Endothelial cell of umbilical vein (primary cell): ENCODE measurements around the gene PTAFR. TPM values are rescaled to one million over a fixed set of nuclear protein-coding genes. Genes with fewer than 3 reads are reported as not detected.

Experiments used
- BruUV-seq: library from RNA; stranded (reverse); fragments of 400-500 nt; replicated peaks from 2 replicates; lab custom pipeline; 2021; lab: Mats Ljungman, UMichigan
- CTCF ChIA-PET: fragments of 300-600, 350-600 bp; sonication (Branson Sonifier 250); formaldehyde crosslinking; loops from one replicate; lab custom pipeline; 2021; ENCODE audit warnings: antibody characterized with exemption, inconsistent platforms; lab: Charles Lee
- POLR2A ChIA-PET: fragments of 300-600, 350-600 bp; sonication (Branson Sonifier 250); formaldehyde crosslinking; loops from one replicate; lab custom pipeline; 2021; ENCODE audit warnings: antibody characterized with exemption, inconsistent platforms; lab: Charles Lee
- DNase-seq: peaks from one replicate; pipeline ENCODE4 v3.0.0-alpha.2; 2011; ENCODE audit warnings: low read depth, low spot score
- FAIRE-seq: peaks from 2 replicates; lab custom pipeline; 2011; peaks lifted over from hg19 to GRCh38; lab: Jason Lieb, UNC
- H2AFZ ChIP-seq: 2 replicates; pipeline ENCODE4 v1.6.0; 2012; ENCODE audit warnings: low read depth, low read length, control low read depth, inconsistent platforms
- H3K27ac ChIP-seq: 2 replicates; pipeline ENCODE4 v1.5.1; 2011; ENCODE audit warnings: low read depth, mild to moderate bottlenecking, control low read depth, low read length, moderate library complexity; ENCODE audit not compliant: insufficient read depth
- H3K27me3 ChIP-seq, 2 experiments: 2 replicates each; pipeline versions ENCODE4 v1.6.0 to v1.6.1; 2011; ENCODE audit warnings: low read length in 2 of 2, mixed read lengths in 1 of 2; ENCODE audit not compliant: control insufficient read depth in 2 of 2, insufficient read depth in 2 of 2
- H3K36me3 ChIP-seq, 2 experiments: 2 replicates in 1 of 2; 3 replicates in 1 of 2; pipeline ENCODE4 v1.5.1; 2011; ENCODE audit warnings: low read length in 2 of 2, mild to moderate bottlenecking in 1 of 2, moderate library complexity in 1 of 2; ENCODE audit not compliant: control insufficient read depth in 2 of 2, insufficient read depth in 2 of 2; ENCODE audit errors: extremely low read depth in 1 of 2
- H3K4me1 ChIP-seq: 3 replicates; pipeline ENCODE4 v1.5.1; 2011; ENCODE audit warnings: mild to moderate bottlenecking, low read length; ENCODE audit not compliant: control insufficient read depth, insufficient read depth; ENCODE audit errors: extremely low read depth
- H3K4me2 ChIP-seq: 2 replicates; pipeline ENCODE4 v1.6.1; 2011; ENCODE audit warnings: low read length, control low read depth, mixed read lengths; ENCODE audit not compliant: insufficient read depth
- H3K4me3 ChIP-seq, 3 experiments: fragments of 200-600 bp in 1 of 3; sonication (generic), shearing (Covaris generic) in 1 of 3; replicated peaks in 1 of 3; 2 replicates each; pipeline ENCODE4 v1.5.1; 2011 to 2016; ENCODE audit warnings: control low read depth in 3 of 3, low read length in 3 of 3, mild to moderate bottlenecking in 2 of 3, inconsistent platforms in 1 of 3, low read depth in 1 of 3, moderate library complexity in 1 of 3; ENCODE audit not compliant: insufficient read depth in 1 of 3
- H3K79me2 ChIP-seq: 2 replicates; pipeline ENCODE4 v1.6.0; 2012; ENCODE audit warnings: low read length, inconsistent platforms; ENCODE audit not compliant: control insufficient read depth, insufficient read depth
- H3K9ac ChIP-seq: replicated peaks from 2 replicates; pipeline ENCODE3; 2011; ENCODE audit warnings: low read length, control low read depth; ENCODE audit not compliant: insufficient read depth; ENCODE audit errors: extremely low read depth
- H3K9me1 ChIP-seq: replicated peaks from 3 replicates; pipeline ENCODE4 v1.6.0; 2011; ENCODE audit warnings: mild to moderate bottlenecking, low read length; ENCODE audit not compliant: control insufficient read depth, insufficient read depth; ENCODE audit errors: extremely low read depth
- H3K9me3 ChIP-seq: replicated peaks from 2 replicates; pipeline ENCODE4 v1.5.1; 2012; ENCODE audit warnings: low read length, inconsistent platforms; ENCODE audit not compliant: control insufficient read depth, insufficient read depth
- H4K20me1 ChIP-seq: replicated peaks from 2 replicates; pipeline ENCODE3; 2011; ENCODE audit warnings: mild to moderate bottlenecking, low read length; ENCODE audit not compliant: control insufficient read depth, insufficient read depth; ENCODE audit errors: extremely low read depth
- EZH2 ChIP-seq: IDR thresholded peaks from 2 replicates; pipeline ENCODE4 v1.6.1; 2012; ENCODE audit warnings: borderline replicate concordance, low read depth, mild to moderate bottlenecking, moderate library complexity, low read length, inconsistent platforms; ENCODE audit not compliant: severe bottlenecking
- FOS ChIP-seq: IDR thresholded peaks from 2 replicates; pipeline ENCODE4 v1.6.1; 2011; ENCODE audit warnings: mild to moderate bottlenecking, low read length, moderate library complexity, borderline replicate concordance; ENCODE audit not compliant: insufficient read depth
- GATA2 ChIP-seq: IDR thresholded peaks from 2 replicates; pipeline ENCODE4 v1.7.0; 2011; ENCODE audit warnings: low read depth, mild to moderate bottlenecking, moderate library complexity, mixed read lengths, low read length; ENCODE audit not compliant: insufficient read length, insufficient read depth
- JUN ChIP-seq: IDR thresholded peaks from 2 replicates; pipeline ENCODE4 v1.6.1; 2011; ENCODE audit warnings: borderline replicate concordance, low read depth; ENCODE audit not compliant: insufficient read length, insufficient read depth
- MYC ChIP-seq: IDR thresholded peaks from one replicate; pipeline ENCODE4 v1.6.1; 2011; ENCODE audit warnings: mild to moderate bottlenecking, low read depth, low read length
- POLR2A ChIP-seq: IDR thresholded peaks from 2 replicates; pipeline ENCODE4 v1.6.1; 2012; ENCODE audit warnings: low read depth, mild to moderate bottlenecking, control low read depth, low read length
- POLR2AphosphoS5 ChIP-seq: IDR thresholded peaks from 2 replicates; pipeline ENCODE4 v1.6.1; 2012; ENCODE audit warnings: low read depth, mild to moderate bottlenecking, control low read depth, low read length, moderate library complexity; ENCODE audit not compliant: insufficient read depth
- dilution Hi-C: fragments of 300-500 bp; cut with MboI; formaldehyde crosslinking; loops from one replicate; pipeline ENCODE4 v1.15.0; 2019; ENCODE audit warnings: low sequenced_read_pairs; ENCODE audit not compliant: extremely low pct_ligation_motif_present
- intact Hi-C: fragments of 100-400 bp; cut with micrococcal nuclease; formaldehyde crosslinking; loops from one replicate; pipeline ENCODE4 v1.10.0; 2022
- polyA plus RNA-seq, 4 experiments: library from polyadenylated mRNA; depleted of rRNA in 3 of 4; stranded (reverse) in 3 of 4; unstranded in 1 of 4; fragments of >200 nt; gene quantifications; 2 replicates each; pipeline versions ENCODE4 v1.2.1 to v1.2.3, GENCODE V29; 2011 to 2012; ENCODE audit warnings: missing spikeins in 1 of 4
- total RNA-seq: library from RNA; stranded (reverse); gene quantifications from 2 replicates; pipeline ENCODE4 v1.2.3, GENCODE V29; 2021
- TF ChIP-seq, protein P1 (sequence below), 2 donors: IDR thresholded peaks; 1 replicate in 1 of 2; 2 replicates in 1 of 2; pipeline ENCODE4 v1.5.1; 2011; ENCODE audit warnings: low read length in 2 of 2, mild to moderate bottlenecking in 2 of 2, moderate library complexity in 2 of 2, control low read depth in 1 of 2, inconsistent platforms in 1 of 2, low read depth in 1 of 2; ENCODE audit not compliant: insufficient read depth in 1 of 2; ENCODE audit errors: extremely low read depth in 1 of 2
- TF ChIP-seq, protein P2 (sequence below): IDR thresholded peaks from 2 replicates; pipeline ENCODE4 v1.6.1; 2011; ENCODE audit not compliant: insufficient read depth, insufficient read length

Gene PTAFR
- total and polyA plus RNA-seq, 2 donors (not counting 3 experiments of a cell fraction or from before 2014, with no cell fraction given) = 0.20 to 0.32 TPM

DNA sequence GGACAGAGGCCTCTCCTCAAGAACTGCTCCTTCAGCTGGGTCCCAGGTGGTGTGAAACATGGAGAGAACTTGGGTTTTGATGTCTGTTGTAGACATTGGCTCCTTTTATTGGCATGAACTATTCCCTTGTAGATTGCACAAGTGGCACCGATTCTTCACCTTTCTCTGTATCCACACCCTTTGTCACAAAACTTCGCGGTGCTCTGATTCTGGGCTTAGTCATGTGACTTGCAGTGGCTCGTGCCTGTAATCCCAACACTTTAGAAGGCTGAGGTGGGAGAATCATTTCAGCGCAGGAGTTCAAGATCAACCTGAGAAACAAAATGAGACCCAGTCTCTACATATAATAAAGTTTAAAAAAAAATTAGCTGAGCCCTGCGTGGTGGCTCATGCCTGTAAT lies 45.6 kb downstream of the PTAFR start:
- dilution Hi-C loops = no loop called here
- peaks cover 8 to 10% of the 10 kb centered on the region in 2 experiments for H3K27me3 ChIP-seq
- H3K36me3 ChIP-seq = no peaks in the 10 kb centered on the region
- no peaks in the 10 kb centered on the region for H3K79me2 ChIP-seq
- FAIRE-seq = no peak
- intact Hi-C loops = no loop called here
- H3K4me3 ChIP-seq = no peak overlapping the region
- DNase-seq = no peak
- H3K4me1 ChIP-seq = no peaks in the 10 kb centered on the region
- H3K9me3 ChIP-seq = no peaks in the 10 kb centered on the region
- no peaks in the 10 kb centered on the region for H3K9me1 ChIP-seq
- ChIA-PET POLR2A (no interaction called here), CTCF (interaction anchor here (1.2 kb wide), 1 partner anchor 17 kb away, joined by 3 read pairs; no protein-coding TSS in a partner anchor)
- BruUV-seq = no TSS peak
- H3K4me2 ChIP-seq = no peak overlapping the region
- no peak overlapping the region for H3K27ac ChIP-seq
- no peaks in the 10 kb centered on the region for H4K20me1 ChIP-seq
- H3K9ac ChIP-seq = no peak overlapping the region
- no peak overlapping the region for H2AFZ ChIP-seq
- TF ChIP-seq, protein P1, sequence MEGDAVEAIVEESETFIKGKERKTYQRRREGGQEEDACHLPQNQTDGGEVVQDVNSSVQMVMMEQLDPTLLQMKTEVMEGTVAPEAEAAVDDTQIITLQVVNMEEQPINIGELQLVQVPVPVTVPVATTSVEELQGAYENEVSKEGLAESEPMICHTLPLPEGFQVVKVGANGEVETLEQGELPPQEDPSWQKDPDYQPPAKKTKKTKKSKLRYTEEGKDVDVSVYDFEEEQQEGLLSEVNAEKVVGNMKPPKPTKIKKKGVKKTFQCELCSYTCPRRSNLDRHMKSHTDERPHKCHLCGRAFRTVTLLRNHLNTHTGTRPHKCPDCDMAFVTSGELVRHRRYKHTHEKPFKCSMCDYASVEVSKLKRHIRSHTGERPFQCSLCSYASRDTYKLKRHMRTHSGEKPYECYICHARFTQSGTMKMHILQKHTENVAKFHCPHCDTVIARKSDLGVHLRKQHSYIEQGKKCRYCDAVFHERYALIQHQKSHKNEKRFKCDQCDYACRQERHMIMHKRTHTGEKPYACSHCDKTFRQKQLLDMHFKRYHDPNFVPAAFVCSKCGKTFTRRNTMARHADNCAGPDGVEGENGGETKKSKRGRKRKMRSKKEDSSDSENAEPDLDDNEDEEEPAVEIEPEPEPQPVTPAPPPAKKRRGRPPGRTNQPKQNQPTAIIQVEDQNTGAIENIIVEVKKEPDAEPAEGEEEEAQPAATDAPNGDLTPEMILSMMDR (IDR thresholded peaks at IDR 0.05; ENCODE audit: extremely low read depth in 1 of 2, insufficient read depth in 1 of 2, low read depth in 1 of 2, low read length in 2 of 2) = no peak
- TF ChIP-seq MYC (no peak), FOS (no peak), EZH2 (no peak), JUN (no peak), GATA2 (no peak), POLR2A (no peak), POLR2AphosphoS5 (no peak)
- TF ChIP-seq, protein P2, sequence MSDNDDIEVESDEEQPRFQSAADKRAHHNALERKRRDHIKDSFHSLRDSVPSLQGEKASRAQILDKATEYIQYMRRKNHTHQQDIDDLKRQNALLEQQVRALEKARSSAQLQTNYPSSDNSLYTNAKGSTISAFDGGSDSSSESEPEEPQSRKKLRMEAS = no peak
